NOMO-1 (cell line): ENCODE results near the gene ZNF98.

Source experiments
- DNase-seq, 2 experiments: peaks; one replicate each; lab custom pipeline; 2025; ENCODE audit not compliant: unreplicated experiment in 2 of 2; lab: John Stamatoyannopoulos, UW

Gene ZNF98

GRCh38 chr19:22422211-22422610, at the start of gene ZNF98:
Gene ZNF98, minus strand, starts transcription at chr19:22422346. Its CDS starts 122 bp downstream, at chr19:22422224.
- DNase-seq = no peak

- DNase-seq = no peak
Measured at GRCh38 chr19:22446605-22447004, 24.5 kb upstream of the ZNF98 start.

- no peak for DNase-seq
Measured at GRCh38 chr19:22438011-22438410, 15.9 kb upstream of the ZNF98 start.

- no peak for DNase-seq
Measured at GRCh38 chr19:22427960-22428913, 6.1 kb upstream of the ZNF98 start.

GRCh38 chr19:22427547-22427946, 5.4 kb upstream of the ZNF98 start:
- no peak for DNase-seq

- DNase-seq = no peak
Measured at GRCh38 chr19:22426901-22427300, 4.8 kb upstream of the ZNF98 start.

- no peak for DNase-seq
Measured at GRCh38 chr19:22421797-22422196, 349 bp downstream of the ZNF98 start.

GRCh38 chr19:22354665-22355064, 67.5 kb downstream of the ZNF98 start:
- no peak for DNase-seq
